GM20000 (cell line): ENCODE measurements around the gene SIRT7.

Experiments used
- DNase-seq: peaks from one replicate; pipeline ENCODE4 v3.0.0; 2012; ENCODE audit warnings: low spot score
- CTCF ChIP-seq: IDR thresholded peaks from 2 replicates; pipeline ENCODE4 v1.5.1; 2012; ENCODE audit warnings: mild to moderate bottlenecking, control low read depth; ENCODE audit errors: extremely low read depth, missing control alignments

SIRT7 gene

DNA sequence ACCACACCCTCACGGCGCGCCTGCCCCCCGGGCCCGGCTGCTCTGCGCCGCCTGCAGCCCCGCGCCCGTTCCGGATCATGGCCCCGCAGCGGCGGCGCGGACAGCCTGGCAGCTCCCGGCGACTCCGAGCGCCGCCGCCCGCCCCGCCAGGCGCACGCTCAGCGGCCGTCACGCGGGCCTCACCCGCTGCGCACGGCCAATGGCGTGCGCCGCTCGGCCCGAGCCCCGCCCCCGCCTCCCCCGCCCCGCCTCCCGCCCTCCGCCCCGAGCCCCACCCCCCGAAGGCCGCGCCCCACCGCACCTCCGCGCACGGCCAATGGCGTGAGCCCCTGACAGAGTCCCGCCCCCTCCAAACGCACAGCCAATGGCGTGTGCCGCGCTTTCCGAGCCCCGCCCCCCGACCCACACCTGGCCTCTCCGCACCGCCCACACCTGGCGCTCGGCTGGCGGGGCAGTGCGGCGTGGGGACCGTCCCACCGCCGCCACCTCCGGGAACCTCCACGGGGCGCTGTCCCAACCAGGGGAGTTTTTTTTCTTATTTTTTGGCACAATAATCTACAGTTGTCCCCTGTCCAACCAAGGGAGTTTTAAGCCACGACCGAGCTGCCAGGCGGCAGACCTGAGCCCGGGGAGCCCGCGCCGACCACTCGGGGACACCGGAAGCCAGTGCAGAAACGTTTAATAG lies 6.6 kb downstream of the SIRT7 start, which contains the start of gene PCYT2:
TSS of gene PCYT2 (minus strand) at position 123 of the 685 bp plus-strand sequence. CDS start at position 79, 44 bp downstream.
- DNase-seq = peak; percentile 100

DNA sequence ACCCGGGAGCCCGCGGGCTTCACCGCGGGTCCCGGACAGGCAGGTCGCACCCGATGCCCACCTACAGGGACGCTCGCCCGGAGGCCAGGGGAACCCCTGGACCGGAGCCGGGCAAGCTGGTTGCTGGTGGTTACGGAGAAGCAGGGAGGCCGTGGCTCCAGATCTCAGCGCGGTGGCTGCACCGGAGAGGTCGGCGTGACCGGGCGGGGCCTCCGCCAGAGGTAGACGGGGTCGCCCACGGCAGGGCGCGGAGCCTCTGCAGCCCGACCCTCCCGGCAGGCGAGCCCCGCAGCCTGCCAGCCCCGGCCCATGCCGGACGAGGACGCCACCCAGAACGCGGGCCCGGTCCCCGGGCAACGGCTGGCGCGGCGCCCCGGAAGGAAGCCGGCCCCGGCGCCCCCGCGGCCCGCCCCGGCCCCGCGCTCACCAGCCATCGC lies 7.1 kb downstream of the SIRT7 start:
- no peak for TF ChIP-seq CTCF
- DNase-seq = no peak

More for the DNA sequence above, 6.6 kb downstream of the SIRT7 start, which contains the start of gene PCYT2:
- no peak for TF ChIP-seq CTCF

GRCh38 chr17:81909966-81910839 lies 7.8 kb downstream of the SIRT7 start:
- no peak for TF ChIP-seq CTCF
- no peak for DNase-seq

DNA sequence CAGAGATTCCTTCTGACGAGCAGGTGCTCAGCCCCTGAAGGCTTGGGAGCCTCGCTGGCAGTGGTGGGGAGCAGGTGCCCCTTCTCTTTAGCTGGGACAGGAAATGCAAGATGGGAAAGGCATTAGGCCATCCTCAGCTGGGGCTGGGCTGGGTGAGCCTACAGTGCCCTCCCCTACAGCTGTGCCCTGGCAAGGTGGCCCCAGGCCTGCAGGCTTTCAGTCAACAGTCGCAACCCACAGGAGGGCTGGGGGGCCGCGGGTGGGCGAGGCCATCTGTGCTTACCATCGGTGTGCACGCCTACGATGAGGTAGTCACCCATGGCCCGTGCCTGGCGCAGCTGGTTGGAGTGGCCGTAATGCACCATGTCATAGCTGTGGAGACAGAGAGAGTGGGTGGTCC lies 8.7 kb downstream of the SIRT7 start:
- no peak for TF ChIP-seq CTCF

DNA sequence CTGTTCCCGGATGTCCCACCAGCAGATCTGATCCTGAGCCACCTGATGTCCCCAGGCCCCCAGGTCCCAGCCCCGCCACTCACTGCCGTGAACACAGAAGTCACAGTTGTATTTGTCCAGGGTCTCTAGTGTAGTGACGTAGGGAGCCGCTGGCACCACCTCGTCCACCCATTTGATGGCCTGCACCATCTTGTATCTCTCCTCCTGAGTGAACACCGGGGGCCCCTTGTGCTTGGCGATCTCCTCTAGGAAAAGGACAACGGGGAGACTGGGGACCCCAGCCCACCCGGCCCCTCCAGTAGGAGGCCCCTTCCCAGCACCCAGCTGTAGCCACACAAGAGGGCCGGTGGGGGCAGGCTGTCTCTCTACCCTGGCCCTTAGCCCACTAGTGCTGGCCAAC lies 9.2 kb downstream of the SIRT7 start:
- no peak for TF ChIP-seq CTCF
- DNase-seq = no peak

More for the DNA sequence above, 8.7 kb downstream of the SIRT7 start:
- no peak for DNase-seq

DNA sequence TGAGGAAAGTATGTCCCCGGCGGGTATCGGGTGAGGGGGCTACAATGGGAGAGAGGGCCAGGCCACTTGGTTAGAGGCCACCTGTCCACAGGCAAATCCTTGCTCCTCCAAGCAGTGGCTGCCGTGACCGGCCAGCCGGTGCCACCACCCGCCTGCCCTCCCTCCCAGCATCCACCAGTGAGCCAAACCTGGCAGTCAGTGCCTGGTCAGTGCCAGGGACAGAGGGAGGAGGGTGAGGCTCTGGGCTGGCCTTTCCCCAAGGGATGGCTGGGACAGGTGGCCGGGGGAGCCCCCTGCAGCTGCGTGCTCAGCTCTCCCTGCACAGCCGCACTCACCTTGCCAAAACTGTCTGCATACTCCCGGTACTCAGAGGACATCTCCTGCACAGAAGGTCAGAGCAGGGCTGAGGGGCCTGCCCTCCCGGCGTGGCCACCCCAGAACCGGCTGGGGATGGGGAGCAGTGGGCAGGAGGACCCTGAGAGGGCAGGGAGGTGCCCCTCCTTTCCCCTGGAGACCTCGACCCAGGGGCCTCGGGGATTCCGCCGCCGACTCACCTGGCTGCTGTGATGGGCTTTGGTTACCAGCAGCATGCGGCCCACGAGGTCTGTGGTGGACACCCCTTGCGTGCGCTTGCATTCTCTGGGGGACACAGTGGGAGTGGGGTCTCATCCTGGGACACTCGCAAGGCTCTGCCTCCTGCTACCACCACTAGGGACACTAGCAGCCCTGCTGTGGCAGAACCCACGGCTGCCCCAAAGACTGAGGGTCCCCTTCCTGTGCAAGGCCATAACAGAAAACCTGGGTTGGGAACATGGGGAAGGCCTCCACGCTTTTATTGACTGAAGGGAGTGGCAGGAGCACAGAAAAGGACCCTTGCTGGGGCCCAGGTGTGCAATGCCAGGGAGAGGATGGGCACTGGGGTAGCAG lies 10.5 kb downstream of the SIRT7 start:
- no peak for TF ChIP-seq CTCF
- no peak for DNase-seq
